ENCODE data around the gene KANSL1. TPM values are rescaled to one million over a fixed set of nuclear protein-coding genes. Genes with fewer than 3 reads are reported as not detected.
A peak's percentile ranks its signal among the peaks of the same experiment; 100 is the strongest.

The KANSL1 gene
- total and polyA plus RNA-seq, 3 donors from 2014 or later = 70.3 to 158 (median 152) TPM

- H3K27me3 ChIP-seq = no peaks in the 10 kb centered on the region
- DNase-seq = no peak
- TF ChIP-seq POLR2A (IDR thresholded peaks at IDR 0.05) = no peak
- no peak for TF ChIP-seq CTCF (IDR thresholded peaks at IDR 0.05)
- H3K27ac ChIP-seq = peak overlapping the region in 1 of 2 donors; percentile 45
- H3K4me1 ChIP-seq = peaks cover 21% of the 10 kb centered on the region
- no peaks in the 10 kb centered on the region for H3K36me3 ChIP-seq (ENCODE audit: low read depth, missing control alignments)
- no peak overlapping the region for H3K4me3 ChIP-seq
- WGBS, 2 donors = 33 to 39% methylated on average over 2 of the region's 2 CpGs
- no peaks in the 10 kb centered on the region for H3K9me3 ChIP-seq
- intact Hi-C loops (cut with DNase I; ENCODE audit: low total_unique reads) = no loop called here
Observed at GRCh38 chr17:46167267-46167666, 26.0 kb downstream of the KANSL1 start.

GRCh38 chr17:46166692-46167249 is 26.5 kb downstream of the KANSL1 start:
- Histone ChIP-seq H3K27me3 (no peaks in the 10 kb centered on the region), H3K36me3 (ENCODE audit: low read depth, missing control alignments) (no peaks in the 10 kb centered on the region), H3K4me1 (peaks cover 21% of the 10 kb centered on the region), H3K4me3 (no peak overlapping the region), H3K27ac (peak overlapping the region; percentile 16 to 45), H3K9me3 (no peaks in the 10 kb centered on the region)
- TF ChIP-seq POLR2A (IDR thresholded peaks at IDR 0.05) (no peak), CTCF (IDR thresholded peaks at IDR 0.05) (no peak)
- intact Hi-C loops (cut with DNase I; ENCODE audit: low total_unique reads) = no loop called here
- DNase-seq = no peak
- WGBS, 2 donors = 32 to 33% methylated on average over 2 of the region's 2 CpGs

GRCh38 chr17:46163929-46164594 is 29.2 kb downstream of the KANSL1 start:
- DNase-seq = no peak
- peaks cover 23% of the 10 kb centered on the region for H3K4me1 ChIP-seq
- 60 to 71% methylated on average over 4 of the region's 4 CpGs for WGBS, 2 donors
- no peak for TF ChIP-seq CTCF (IDR thresholded peaks at IDR 0.05)
- no peak for TF ChIP-seq POLR2A (IDR thresholded peaks at IDR 0.05)
- no peaks in the 10 kb centered on the region for H3K36me3 ChIP-seq (ENCODE audit: low read depth, missing control alignments)
- no peak overlapping the region for H3K4me3 ChIP-seq
- no peaks in the 10 kb centered on the region for H3K27me3 ChIP-seq
- H3K27ac ChIP-seq = no peak overlapping the region
- intact Hi-C loops (cut with DNase I; ENCODE audit: low total_unique reads) = no loop called here
- no peaks in the 10 kb centered on the region for H3K9me3 ChIP-seq

GRCh38 chr17:46163316-46163715 is 29.9 kb downstream of the KANSL1 start:
- 86 to 92% methylated on average over 1 of the region's 1 CpG for WGBS, 2 donors
- intact Hi-C loops (cut with DNase I; ENCODE audit: low total_unique reads) = no loop called here
- DNase-seq = no peak
- no peaks in the 10 kb centered on the region for H3K27me3 ChIP-seq
- peaks cover 30% of the 10 kb centered on the region for H3K4me1 ChIP-seq
- no peaks in the 10 kb centered on the region for H3K9me3 ChIP-seq
- no peaks in the 10 kb centered on the region for H3K36me3 ChIP-seq (ENCODE audit: low read depth, missing control alignments)
- no peak for TF ChIP-seq CTCF (IDR thresholded peaks at IDR 0.05)
- no peak for TF ChIP-seq POLR2A (IDR thresholded peaks at IDR 0.05)
- no peak overlapping the region for H3K4me3 ChIP-seq
- no peak overlapping the region for H3K27ac ChIP-seq

GRCh38 chr17:46162866-46163265 is 30.4 kb downstream of the KANSL1 start:
- H3K4me1 ChIP-seq = peaks cover 33% of the 10 kb centered on the region
- no peak for DNase-seq
- H3K27ac ChIP-seq = no peak overlapping the region
- no peaks in the 10 kb centered on the region for H3K36me3 ChIP-seq (ENCODE audit: low read depth, missing control alignments)
- intact Hi-C loops (cut with DNase I; ENCODE audit: low total_unique reads) = no loop called here
- no peaks in the 10 kb centered on the region for H3K9me3 ChIP-seq
- WGBS, 2 donors = 0% methylated on average over 1 of the region's 1 CpG
- no peak overlapping the region for H3K4me3 ChIP-seq
- no peaks in the 10 kb centered on the region for H3K27me3 ChIP-seq
- no peak for TF ChIP-seq CTCF (IDR thresholded peaks at IDR 0.05)
- no peak for TF ChIP-seq POLR2A (IDR thresholded peaks at IDR 0.05)
